Head of caudate nucleus (tissue), 42 donors: Measurements from ENCODE around the gene ZBBX.
A peak's percentile ranks its signal among the peaks of the same experiment; 100 is the strongest.

Experiments used
- DNase-seq, 42 donors: peaks; one replicate each; pipeline versions ENCODE4 v3.0.0 to v3.0.0-alpha.2; 2020 to 2021; ENCODE audit warnings: mixed read lengths in 7 of 42
- intact Hi-C: fragments of 100-400 bp; cut with DNase I; formaldehyde crosslinking; loops from one replicate; pipeline ENCODE4 v1.15.0; 2022

Gene ZBBX

GRCh38 chr3:167323572-167323971 lies 56.5 kb downstream of the ZBBX start:
- DNase-seq = no peak
- intact Hi-C loops = no loop called here

- intact Hi-C loops = no loop called here
- no peak for DNase-seq
Measured at GRCh38 chr3:167318996-167319615, 61.0 kb downstream of the ZBBX start.

DNA sequence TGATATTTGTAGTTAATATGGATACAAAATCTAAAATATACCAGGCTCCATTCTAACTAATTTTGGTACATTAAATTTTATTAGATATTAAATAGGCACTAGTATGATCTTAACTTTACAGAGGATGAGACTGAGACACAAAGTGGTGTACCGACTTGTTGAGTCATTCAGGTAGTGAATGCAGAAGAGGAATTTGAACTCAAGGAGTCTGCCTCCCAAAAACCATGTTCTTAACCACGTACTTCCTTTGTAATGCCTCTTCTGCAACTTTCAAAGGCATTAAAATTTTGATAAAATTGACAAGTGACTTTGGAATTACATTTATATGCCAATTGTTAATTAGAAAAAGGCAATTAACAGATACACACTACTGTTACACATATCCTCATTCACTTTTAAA lies 61.8 kb downstream of the ZBBX start:
- intact Hi-C loops = no loop called here
- no peak for DNase-seq

- intact Hi-C loops = no loop called here
- peak in 2 of 42 donors; percentile 6 to 22 for DNase-seq
Measured at GRCh38 chr3:167306319-167306718, 73.8 kb downstream of the ZBBX start.

DNA sequence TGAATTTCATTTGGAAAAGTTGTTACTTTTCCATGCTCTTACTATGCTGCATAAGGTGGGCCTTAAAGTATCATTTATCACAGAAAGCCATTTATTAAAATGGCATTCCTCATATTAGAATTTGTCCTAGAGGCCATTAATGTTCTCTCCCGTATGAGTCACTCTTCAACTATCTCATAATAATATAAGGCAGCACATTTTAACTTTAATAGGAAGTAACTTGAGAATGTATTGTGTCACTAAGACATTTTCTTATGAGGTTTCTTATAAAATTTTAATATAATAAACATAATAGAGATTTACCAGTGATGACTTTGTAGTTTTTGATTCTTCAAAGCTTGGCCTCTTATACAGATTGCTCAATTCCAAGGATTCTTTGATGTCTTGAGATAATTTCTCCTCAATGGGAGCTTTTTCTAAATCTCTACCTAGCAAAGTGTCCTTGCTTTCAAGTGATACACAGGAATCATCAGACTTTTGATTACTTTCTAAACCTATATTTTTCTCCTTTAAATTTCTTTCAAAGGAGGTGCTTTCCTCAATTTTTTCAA lies 74.7 kb downstream of the ZBBX start:
- intact Hi-C loops = no loop called here
- no peak for DNase-seq

GRCh38 chr3:167304077-167304476 lies 76.0 kb downstream of the ZBBX start:
- intact Hi-C loops = no loop called here
- DNase-seq = no peak

DNA sequence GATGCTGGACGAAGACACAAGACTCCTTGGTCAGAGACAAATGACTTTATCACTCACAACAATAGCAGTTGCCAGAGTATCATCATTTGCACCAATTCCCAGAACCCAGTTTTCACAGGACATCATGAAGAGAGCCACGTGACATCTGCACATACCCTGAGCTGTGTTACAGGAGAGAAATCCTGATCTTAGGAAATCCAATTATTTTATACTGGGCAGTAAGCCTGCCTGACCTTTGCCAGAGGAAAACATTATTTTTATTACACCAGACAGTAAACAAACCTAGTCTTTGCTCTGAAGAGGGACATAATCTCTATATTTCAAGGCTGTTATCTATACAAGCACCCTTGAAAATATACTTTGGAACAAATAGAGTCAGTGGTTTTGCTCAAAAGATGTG lies 77.4 kb downstream of the ZBBX start:
- no peak for DNase-seq
- intact Hi-C loops = no loop called here

GRCh38 chr3:167300207-167300606 lies 79.9 kb downstream of the ZBBX start:
- no peak for DNase-seq
- intact Hi-C loops = no loop called here

- no peak for DNase-seq
- intact Hi-C loops = no loop called here
Measured at GRCh38 chr3:167289435-167289834, 90.7 kb downstream of the ZBBX start.

DNA sequence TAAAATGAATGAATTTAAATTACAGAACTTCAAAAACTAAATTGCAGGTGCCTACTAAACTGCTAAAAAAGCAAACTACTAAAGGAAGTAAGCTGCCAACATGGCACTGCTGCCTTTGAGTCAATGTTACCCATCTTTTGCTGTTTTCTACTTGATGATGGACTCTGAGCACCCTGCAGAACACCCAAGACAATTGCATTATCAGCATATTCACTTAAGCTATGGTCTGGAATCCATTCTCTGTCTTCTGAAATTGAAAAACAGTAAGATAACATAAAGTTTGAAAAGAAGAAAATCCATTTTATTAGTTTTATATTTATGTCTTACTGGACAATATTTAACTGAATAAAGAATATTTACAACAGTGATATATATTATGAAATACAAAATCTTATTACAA lies 91.4 kb downstream of the ZBBX start:
- intact Hi-C loops = no loop called here
- DNase-seq = no peak

DNA sequence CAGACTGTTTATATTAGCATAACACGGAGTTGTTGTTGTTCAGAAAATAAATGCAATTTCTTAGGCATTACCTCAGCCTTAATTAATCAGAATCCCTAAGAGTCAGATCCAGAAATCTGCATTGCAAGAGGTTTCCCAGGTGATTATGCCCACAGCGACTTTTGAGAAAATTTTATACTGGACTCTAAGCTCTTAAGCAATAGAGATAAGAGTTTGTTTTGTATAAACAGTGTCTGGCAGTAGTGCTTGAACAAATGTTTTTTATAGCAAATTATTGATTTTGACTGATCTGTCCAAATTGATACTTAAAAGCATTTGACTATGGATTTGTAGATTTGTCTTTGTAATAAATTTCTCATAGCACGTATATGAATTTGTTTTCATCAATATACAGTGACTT lies 92.8 kb downstream of the ZBBX start:
- intact Hi-C loops = no loop called here
- no peak for DNase-seq

DNA sequence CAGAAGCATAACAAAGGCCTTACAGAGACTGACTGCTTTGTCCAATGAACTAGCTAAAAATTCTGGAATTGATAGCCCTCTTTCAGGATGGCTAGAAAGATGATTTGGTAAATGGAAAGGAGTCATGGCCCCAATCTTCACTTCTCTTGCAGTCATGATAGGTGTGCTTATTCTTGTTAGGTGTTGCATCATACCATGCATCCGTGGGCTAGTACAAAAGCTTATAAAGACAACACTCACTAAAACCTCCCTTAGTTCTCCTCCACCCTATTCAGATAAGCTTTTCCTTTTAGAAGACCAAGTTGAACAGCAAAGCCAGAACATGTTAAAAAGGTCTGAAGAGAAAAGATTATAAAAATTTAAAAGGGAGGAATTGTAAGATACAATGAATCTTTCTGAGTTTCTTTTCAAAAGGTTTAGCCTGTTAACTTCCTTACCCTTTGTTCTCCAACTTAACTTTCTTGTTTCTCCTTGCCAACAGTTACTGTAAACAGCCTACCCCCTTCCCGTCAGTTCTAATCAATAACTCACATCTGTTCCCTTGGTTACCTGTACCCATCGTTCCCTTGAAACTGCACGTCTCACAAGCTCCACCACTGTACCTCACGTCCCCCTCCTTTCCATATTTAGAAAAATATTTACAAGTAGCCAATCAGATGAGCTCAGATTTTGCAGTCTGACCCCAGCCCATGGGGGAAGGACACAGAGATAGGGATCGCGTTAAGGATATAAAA lies 105.8 kb downstream of the ZBBX start:
- intact Hi-C loops = no loop called here
- no peak for DNase-seq

DNA sequence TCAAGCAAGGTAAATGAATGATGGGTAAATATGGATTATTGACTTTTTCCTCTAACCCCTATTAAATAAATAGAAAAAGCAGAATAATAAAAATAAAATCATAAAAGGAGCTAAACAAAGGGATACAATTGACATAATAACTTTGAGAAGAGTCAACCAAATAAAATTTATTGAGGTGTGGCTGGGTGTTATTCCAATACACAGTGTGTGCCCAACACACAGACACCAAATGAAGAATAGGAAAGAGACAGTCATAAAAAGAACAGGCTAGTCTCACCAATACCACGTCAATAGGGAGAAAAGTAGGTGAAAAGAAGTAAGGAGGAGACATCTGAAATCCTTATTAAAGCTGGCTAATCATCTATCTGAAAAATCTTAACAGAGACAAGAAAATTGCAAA lies 127.1 kb downstream of the ZBBX start:
- intact Hi-C loops = no loop called here

DNA sequence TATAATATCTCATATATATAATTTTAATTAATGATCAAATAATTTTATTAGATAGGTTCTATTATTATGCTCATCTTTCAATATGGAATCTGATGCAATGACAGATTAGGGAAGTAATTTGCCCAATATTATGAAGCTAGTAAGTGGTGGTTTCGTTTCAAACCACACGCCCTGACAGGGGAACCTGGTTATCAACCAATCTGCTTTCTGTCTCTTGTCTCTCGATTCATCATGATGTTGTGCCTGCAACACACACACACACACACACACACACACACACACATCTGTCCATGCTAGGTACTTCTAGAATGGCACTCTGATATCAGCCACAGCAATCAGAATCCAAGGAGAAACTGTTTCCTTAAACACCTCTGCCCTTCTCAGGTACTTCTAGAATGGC lies 128.4 kb downstream of the ZBBX start:
- DNase-seq = no peak
- intact Hi-C loops = no loop called here

More for the DNA sequence above, 127.1 kb downstream of the ZBBX start:
- no peak for DNase-seq

GRCh38 chr3:167246252-167246651 lies 133.8 kb downstream of the ZBBX start:
- DNase-seq = no peak
- intact Hi-C loops = no loop called here

GRCh38 chr3:167241048-167241845 lies 138.8 kb downstream of the ZBBX start:
- DNase-seq = no peak
- intact Hi-C loops = no loop called here

DNA sequence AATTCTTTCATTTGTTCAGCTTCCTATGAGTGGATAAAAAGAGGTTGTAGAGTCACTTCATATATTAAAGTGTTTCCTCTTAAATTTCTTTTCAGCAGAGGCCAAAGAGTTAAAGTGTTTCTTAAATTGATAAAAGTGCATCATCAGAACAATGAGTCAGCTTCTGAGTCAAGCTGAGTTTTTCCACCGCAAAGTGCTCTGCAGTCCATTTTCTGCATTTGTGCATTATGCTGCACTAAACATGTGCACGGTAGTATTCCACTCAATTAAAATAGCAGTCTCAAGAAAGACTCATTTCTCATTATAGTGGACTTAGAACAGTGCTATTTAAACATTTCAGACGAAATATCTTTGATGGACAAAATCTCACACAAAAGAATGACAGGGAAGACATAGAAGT lies 152.0 kb downstream of the ZBBX start:
- DNase-seq = no peak
- intact Hi-C loops = no loop called here

DNA sequence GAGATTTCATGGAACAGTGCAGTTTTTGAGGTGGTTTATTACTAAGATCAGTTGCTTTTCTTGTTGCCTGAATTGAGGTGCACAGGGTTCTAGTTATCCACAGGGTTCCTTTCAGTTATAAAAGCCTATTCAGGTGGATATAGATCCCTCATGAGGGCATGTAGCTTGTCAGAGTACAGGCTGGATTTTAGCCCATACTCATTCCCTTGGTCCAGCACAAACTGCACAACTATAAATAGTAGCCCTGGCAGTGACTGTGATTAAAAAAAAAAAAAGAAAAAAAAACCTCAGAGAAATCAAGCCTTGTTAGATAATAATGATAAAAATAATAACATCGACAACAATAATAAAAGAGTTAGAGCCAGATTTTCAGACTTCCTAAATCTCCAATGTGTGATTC lies 154.3 kb downstream of the ZBBX start:
- no peak for DNase-seq
- intact Hi-C loops = no loop called here

- intact Hi-C loops = no loop called here
- DNase-seq = no peak
Measured at GRCh38 chr3:167209011-167209410, 171.1 kb downstream of the ZBBX start.

- no peak for DNase-seq
- intact Hi-C loops = no loop called here
Measured at GRCh38 chr3:167203062-167203461, 177.0 kb downstream of the ZBBX start.
